GM19455 (cell line): ENCODE data around the gene COL23A1.

Experiments used
- ATAC-seq: cut with Tn5 transposase; IDR thresholded peaks from one replicate; pipeline ENCODE4 v1.9.1; 2021; ENCODE audit not compliant: unreplicated experiment

COL23A1 gene

DNA sequence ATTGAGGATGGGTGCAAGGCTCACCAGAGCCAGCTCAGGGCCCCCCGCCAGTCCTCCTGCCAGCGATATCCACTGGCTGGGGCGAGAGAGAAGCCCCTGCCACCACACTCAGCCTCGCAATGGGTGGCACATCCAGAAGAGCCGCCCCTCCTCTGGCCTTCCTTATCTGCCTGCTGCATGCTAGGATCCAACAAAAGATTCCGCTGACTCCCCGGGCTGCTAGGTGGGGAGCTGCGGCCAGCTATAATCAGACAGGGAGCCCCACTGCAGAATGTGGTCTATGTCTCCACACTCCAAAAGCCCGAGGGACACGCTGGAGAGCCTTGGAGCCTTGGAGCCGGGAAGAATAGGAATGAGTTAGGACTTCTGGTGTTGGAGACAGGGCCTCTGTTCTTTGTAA is 32.8 kb downstream of the COL23A1 start:
- no peak for ATAC-seq

- no peak for ATAC-seq
These were observed 34.4 kb downstream of the COL23A1 start for GRCh38 chr5:178555771-178556211.

DNA sequence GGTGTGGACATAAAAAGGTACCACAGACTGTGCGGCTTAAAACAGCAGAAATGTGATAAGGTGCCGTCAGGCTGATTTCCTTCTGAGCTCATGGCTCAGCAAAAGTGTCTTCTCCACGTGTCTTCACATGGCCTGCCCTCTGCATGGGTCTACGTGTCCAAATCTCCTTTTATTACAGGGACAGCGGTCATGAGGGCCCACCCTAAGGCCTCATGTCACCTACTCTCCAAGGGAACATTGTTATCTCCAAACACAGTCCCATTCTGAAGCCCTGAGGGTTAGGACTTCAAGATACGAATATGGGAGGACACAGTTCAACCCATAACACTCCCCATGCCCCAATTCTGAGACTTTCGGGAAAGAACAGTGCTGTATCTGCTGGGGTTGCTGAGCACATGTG is 35.2 kb downstream of the COL23A1 start:
- ATAC-seq, result no peak

- ATAC-seq, result no peak
These were observed 35.9 kb downstream of the COL23A1 start for GRCh38 chr5:178554311-178554710.

DNA sequence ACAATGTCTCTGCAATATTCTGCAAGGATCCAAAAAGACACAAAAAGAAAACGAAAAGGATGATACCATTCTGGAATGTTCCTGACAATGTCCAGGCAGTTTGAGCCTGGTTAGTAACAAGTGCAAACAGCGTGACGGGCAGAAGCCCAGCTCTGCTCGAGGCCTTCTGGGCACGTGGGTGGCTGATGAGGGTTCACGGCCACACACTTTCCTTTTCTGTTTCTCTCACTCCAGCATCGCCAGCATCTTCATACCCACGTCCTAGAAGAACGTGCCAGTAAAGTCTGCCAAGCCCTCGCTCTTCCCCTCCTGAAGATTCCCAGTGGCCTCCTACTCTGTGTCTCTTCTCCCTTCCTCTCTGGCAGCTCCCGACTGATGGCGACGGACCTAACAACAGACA is 36.7 kb downstream of the COL23A1 start:
- ATAC-seq, result no peak

GRCh38 chr5:178551468-178551867 is 38.7 kb downstream of the COL23A1 start:
- ATAC-seq, result no peak

- no peak for ATAC-seq
These were observed 39.1 kb downstream of the COL23A1 start for GRCh38 chr5:178551059-178551458.

GRCh38 chr5:178548746-178549145 is 41.4 kb downstream of the COL23A1 start:
- no peak for ATAC-seq

DNA sequence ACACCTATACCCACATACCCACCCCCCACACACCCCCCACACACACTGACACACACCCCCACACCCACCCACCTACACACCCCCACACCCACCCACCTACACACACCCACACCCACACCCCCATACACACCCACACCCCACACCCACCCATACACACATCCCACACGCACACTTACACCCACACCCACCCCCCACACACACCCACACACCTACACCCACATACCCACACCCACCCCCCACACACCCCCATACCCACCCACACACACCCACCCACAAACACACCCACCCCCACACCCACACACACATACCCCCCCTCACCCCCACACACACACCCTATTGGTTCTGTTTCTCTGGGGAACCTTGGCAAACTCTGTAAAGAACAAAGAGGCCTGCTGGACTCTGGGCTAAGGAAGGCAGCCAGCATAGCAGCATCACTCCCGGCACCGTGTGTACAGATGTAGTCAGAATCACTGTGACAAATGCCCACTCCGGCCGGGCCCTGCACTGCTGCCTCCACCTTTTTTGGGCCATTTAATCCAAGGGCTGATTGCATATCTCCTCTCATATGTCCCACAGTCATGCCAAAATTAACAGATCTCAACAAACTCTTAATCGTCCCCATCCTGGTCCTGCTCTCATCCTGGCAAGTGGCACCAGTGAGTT is 42.3 kb downstream of the COL23A1 start:
- no peak for ATAC-seq

DNA sequence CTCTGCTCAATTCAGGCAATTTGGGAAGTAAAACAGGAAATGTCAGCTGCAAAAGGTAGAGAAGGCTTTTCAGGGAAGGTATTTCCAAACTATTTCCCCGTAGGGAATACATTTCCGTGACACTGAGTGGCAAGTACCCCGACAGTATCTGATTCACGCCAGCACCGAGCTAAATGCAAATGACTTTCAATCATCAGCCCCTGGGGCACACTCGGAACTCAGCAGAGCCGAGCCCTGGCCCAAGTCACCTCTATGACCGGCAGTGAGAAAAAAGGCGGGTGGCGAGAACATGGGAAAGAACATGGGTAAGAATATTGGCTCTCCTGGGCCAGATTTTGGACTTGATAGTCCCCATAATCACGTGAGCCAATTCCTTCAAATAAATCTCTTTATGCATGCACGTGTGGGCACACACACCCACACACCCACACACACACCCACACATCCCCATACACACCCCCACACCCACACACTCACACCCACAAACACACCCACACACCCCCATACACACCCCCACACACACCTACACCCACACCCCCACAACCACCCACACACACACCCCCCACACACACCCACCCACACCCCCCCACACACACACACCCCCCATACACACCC is 43.0 kb downstream of the COL23A1 start:
- ATAC-seq, result no peak

GRCh38 chr5:178546675-178547033 is 43.5 kb downstream of the COL23A1 start:
- ATAC-seq, result no peak

GRCh38 chr5:178545941-178546674 is 44.1 kb downstream of the COL23A1 start:
- no peak for ATAC-seq

GRCh38 chr5:178545176-178545575 is 45.0 kb downstream of the COL23A1 start:
- ATAC-seq, result no peak

DNA sequence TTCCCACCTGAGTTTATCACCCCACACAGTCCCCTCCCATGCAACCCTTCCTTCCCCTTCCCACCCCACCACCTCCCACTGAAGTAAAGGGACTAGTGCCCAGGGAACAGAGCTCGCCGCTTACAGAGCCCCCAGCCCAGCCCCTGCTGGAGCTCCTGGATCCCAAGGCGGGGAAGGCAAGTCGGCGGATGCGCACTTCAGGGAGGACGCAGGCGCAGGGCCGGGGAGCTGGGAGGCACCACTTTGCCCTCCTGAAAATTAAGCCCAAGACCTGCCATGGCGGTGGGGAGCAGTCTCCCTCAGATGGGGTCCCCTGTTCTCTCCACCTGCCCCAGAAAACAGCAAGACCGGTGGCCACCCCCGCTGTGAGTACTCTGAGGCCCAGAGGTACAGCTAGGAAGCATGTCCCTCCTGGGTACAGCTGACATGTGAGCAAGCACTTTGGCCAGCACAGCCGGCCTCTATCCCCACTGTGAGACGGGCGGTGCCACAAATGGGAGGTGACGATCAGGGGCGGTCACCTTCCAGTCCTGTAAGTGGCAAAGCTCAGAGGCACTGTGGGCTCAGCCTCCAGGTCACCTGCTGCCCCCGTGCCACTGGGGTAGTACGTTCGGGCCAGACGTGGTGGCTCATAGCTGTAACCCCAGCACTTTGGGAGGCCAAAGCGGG is 45.9 kb downstream of the COL23A1 start:
- no peak for ATAC-seq

DNA sequence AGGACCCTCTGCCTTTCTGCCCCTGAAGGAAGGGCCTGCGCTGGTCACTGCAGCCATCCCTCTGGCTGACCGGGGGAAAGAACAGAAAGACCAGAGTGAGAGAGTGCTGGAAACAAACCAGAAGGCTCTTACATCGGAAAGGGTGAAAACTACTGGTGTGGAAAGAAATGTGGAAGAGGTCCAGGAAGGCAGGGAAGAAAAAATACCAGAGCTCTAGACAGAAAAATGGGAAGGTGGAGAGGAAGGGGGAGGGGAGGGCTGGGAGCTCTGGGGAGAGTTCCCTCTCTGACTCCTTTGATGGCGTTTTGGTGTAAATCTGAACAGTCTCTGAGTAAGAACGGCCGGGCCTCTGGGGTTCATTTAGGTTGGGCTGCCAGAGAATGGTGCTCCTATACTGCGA is 47.7 kb downstream of the COL23A1 start:
- no peak for ATAC-seq

GRCh38 chr5:178540526-178540925 is 49.7 kb downstream of the COL23A1 start:
- ATAC-seq, result no peak

DNA sequence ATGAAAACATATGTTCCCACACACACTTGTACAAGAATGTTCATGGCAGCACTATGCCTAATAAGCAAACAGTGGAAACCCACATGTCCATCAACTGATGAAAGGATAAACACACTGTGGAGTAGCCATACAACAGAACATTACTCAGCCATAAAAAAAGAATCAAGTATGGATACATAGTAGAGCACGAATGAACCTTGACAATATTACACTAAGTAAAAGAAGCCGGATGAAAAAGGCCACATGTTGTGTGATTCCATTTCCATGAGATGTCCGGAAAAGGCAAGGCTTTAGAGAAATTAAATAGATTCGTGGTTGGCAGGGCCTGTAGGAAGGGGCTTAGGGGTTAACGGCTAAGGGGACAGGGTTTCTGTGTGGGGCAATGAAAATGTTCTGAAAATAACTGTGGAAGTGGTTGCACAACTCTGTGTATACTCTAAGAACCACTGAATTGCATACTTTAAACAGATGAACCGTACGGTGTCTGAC is 51.4 kb downstream of the COL23A1 start:
- ATAC-seq, result no peak

GRCh38 chr5:178537467-178538371 is 52.5 kb downstream of the COL23A1 start:
- no peak for ATAC-seq

- ATAC-seq, result no peak
These were observed 53.4 kb downstream of the COL23A1 start for GRCh38 chr5:178536541-178537466.
